GM23248 (cell line): ENCODE results near the gene AGPAT3.

Source experiments
- EZH2 ChIP-seq: fragments of 200-600 bp; sonication (generic); IDR thresholded peaks from 2 replicates; pipeline ENCODE4 v1.6.1; 2018; ENCODE audit warnings: antibody characterized with exemption, mild to moderate bottlenecking; ENCODE audit not compliant: insufficient read depth, poor library complexity, severe bottlenecking
- EZH2phosphoT487 ChIP-seq: fragments of 200-600 bp; sonication (generic); IDR thresholded peaks from 2 replicates; pipeline ENCODE4 v1.6.1; 2018; ENCODE audit warnings: antibody characterized with exemption, moderate library complexity, mild to moderate bottlenecking, low read depth; ENCODE audit not compliant: insufficient read depth

GRCh38 chr21:43989401-43989800 is 124.4 kb downstream of the AGPAT3 start:
- no peak for TF ChIP-seq EZH2
- TF ChIP-seq EZH2phosphoT487, result no peak
